Heart left ventricle (tissue), 13 donors: Measurements from ENCODE around the gene ID3.

Experiments used
- CTCF ChIP-seq, 12 donors: fragments of 200-600 bp; sonication (generic) in 4 of 12; IDR thresholded peaks; one replicate each; pipeline versions ENCODE4 v1.5.0 to v1.8.0; 2018 to 2022; ENCODE audit warnings: antibody characterized with exemption in 12 of 12, mild to moderate bottlenecking in 5 of 12
- POLR2A ChIP-seq, 2 donors: fragments of 450-650 bp; IDR thresholded peaks; one replicate each; pipeline ENCODE4 v1.6.1; 2017; ENCODE audit warnings: antibody characterized with exemption in 2 of 2, mild to moderate bottlenecking in 2 of 2, moderate library complexity in 2 of 2
- donor health status: ischemic (EF 13 %, LVEDD 7.1; RV severe dilation, severe dysfunction).
- donor health status: DM: no; HTN: yes; CAD: no.
- donor health status: DM: no; HTN: no; CAD: no.
- donor health status: ischemic (EF 25% LVEDD 6.9; RV normal size, moderate dysfunction).
- donor health status: ischemic (EF 25% LVEDD 5.7; RV mildly dilated, moderate dysfunction).
- donor health status: ischemic (EF 35%, LVEDD 5.7; RV mildly dilated, moderate dysfunction).
- donor health status: nonischemic (EF 11% LVEDD 7.7; RV severe dilation, severe dysfunction).
- donor health status: DM: yes; HTN: yes; CAD: no.
- donor health status: PGD.
- donor health status: ischemic (EF 29% LVEDD 5.4; RV normal size, mild dysfunction).
- donor health status: nonischemic (EF 23%, LVEDD 6.1; RV moderate dilation, normal function).

- TF ChIP-seq CTCF (IDR thresholded peaks at IDR 0.05): no peak
- no peak for TF ChIP-seq POLR2A (IDR thresholded peaks at IDR 0.05)
Measured at GRCh38 chr1:23575226-23575810, 16.0 kb upstream of the ID3 start.
